Psoas muscle (tissue), 8 donors: Measurements from ENCODE around the gene THSD8. TPM values are rescaled to one million over a fixed set of nuclear protein-coding genes. Genes with fewer than 3 reads are reported as not detected.
A peak's percentile ranks its signal among the peaks of the same experiment; 100 is the strongest.

Experiments used
- ATAC-seq, 4 donors: fragments of 200-7000 bp; cut with Tn5 transposase; one replicate each; pipeline ENCODE4 v1.9.1; 2020; ENCODE audit warnings: moderate library complexity in 3 of 4, mild to moderate bottlenecking in 2 of 4
- DNase-seq, 2 donors: peaks; one replicate each; pipeline ENCODE4 v3.0.0-alpha.2; 2020
- H3K27ac ChIP-seq: fragments of 200-600 bp; one replicate; pipeline ENCODE4 v1.8.0; 2022
- H3K27me3 ChIP-seq, 3 donors: fragments of 200-600 bp in 1 of 3; one replicate each; pipeline versions ENCODE4 v1.6.1 to v1.8.0; 2013 to 2022; ENCODE audit warnings: low read length in 2 of 3, mild to moderate bottlenecking in 2 of 3, moderate library complexity in 1 of 3; ENCODE audit not compliant: insufficient read depth in 3 of 3
- H3K36me3 ChIP-seq, 2 donors: fragments of 200-600 bp in 1 of 2; one replicate each; pipeline versions ENCODE4 v1.6.1 to v1.8.0; 2013 to 2022; ENCODE audit warnings: low read depth in 1 of 2, mild to moderate bottlenecking in 1 of 2, moderate library complexity in 1 of 2; ENCODE audit not compliant: insufficient read depth in 1 of 2
- H3K4me1 ChIP-seq: fragments of 200-600 bp; one replicate; pipeline ENCODE4 v1.8.0; 2022
- H3K4me3 ChIP-seq: fragments of 200-600 bp; one replicate; pipeline ENCODE4 v1.8.0; 2022; ENCODE audit warnings: mild to moderate bottlenecking
- H3K9me3 ChIP-seq: fragments of 200-600 bp; one replicate; pipeline ENCODE4 v1.8.0; 2022
- WGBS, 3 donors: extraction: QIAGEN DNeasy Blood & Tissue Kit; methylation state at CpG; one replicate each; pipeline versions ENCODE4 v1.1.6 to v1.1.7; 2013; 5-methylcytosine and 5-hydroxymethylcytosine counted together
- intact Hi-C, 2 donors: fragments of 100-400 bp; cut with DNase I; formaldehyde crosslinking; loops; one replicate each; pipeline versions ENCODE4 v1.11.0 to v1.14.2; 2022
- polyA plus RNA-seq, 3 donors: library from polyadenylated mRNA; stranded (reverse); fragments of 200-250 nt; gene quantifications; one replicate each; pipeline ENCODE4 v1.2.3, GENCODE V29; 2013
- total RNA-seq, 4 donors: library from RNA; stranded (reverse); fragmentation: NEBNext Ultra II Directional in 2 of 4; extraction: Animal tissue kit (Norgen Biotek cat#: 25700) in 2 of 4; gene quantifications; one replicate each; pipeline versions ENCODE4 v1.2.1 to v1.2.4, GENCODE V29; 2021 to 2023
- TF ChIP-seq, protein P1 (sequence below): fragments of 200-600 bp; IDR thresholded peaks from one replicate; pipeline ENCODE4 v1.8.0; 2022; ENCODE audit warnings: antibody characterized with exemption
- donor health status: healthy with polysubstance abuse.
- donor health status: DM: no; HTN: no; CAD: no; lungs with moderate emphysema.
- donor health status: Bipolar disorder and iron deficiency.
- donor health status: healthy.
- donor health status: DM: yes; HTN: yes; CAD: no.
- donor health status: DM: no; HTN: no; CAD: no.
- donor health status: DM: no; HTN: no; CAD: no.
- donor health status: DM: yes; HTN: yes; CAD: no.

The THSD8 gene
- total and polyA plus RNA-seq, 7 donors = 0.92 to 3.2 (median 2.0) TPM

- peak; percentile 91 to 93 for DNase-seq
- Histone ChIP-seq H3K4me1 (peaks cover 34% of the 10 kb centered on the region), H3K9me3 (no peaks in the 10 kb centered on the region), H3K27ac (peak overlapping the region; percentile 82), H3K27me3 (no peaks in the 10 kb centered on the region), H3K36me3 (no peaks in the 10 kb centered on the region), H3K4me3 (peak overlapping the region; percentile 60)
- peak; percentile 59 to 68 (median 64) for ATAC-seq
- 2 to 13% (median 6%) methylated on average over 28 to 88 of the region's 88 CpGs for WGBS, 3 donors
- intact Hi-C loops = no loop called here
- TF ChIP-seq, protein P1, sequence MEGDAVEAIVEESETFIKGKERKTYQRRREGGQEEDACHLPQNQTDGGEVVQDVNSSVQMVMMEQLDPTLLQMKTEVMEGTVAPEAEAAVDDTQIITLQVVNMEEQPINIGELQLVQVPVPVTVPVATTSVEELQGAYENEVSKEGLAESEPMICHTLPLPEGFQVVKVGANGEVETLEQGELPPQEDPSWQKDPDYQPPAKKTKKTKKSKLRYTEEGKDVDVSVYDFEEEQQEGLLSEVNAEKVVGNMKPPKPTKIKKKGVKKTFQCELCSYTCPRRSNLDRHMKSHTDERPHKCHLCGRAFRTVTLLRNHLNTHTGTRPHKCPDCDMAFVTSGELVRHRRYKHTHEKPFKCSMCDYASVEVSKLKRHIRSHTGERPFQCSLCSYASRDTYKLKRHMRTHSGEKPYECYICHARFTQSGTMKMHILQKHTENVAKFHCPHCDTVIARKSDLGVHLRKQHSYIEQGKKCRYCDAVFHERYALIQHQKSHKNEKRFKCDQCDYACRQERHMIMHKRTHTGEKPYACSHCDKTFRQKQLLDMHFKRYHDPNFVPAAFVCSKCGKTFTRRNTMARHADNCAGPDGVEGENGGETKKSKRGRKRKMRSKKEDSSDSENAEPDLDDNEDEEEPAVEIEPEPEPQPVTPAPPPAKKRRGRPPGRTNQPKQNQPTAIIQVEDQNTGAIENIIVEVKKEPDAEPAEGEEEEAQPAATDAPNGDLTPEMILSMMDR = peak; percentile 3
Measured at GRCh38 chr19:12782424-12783290, 19.2 kb upstream of the THSD8 start.

GRCh38 chr19:12783291-12783848 is 18.5 kb upstream of the THSD8 start:
- ATAC-seq (no peak), DNase-seq (no peak)
- peaks cover 39% of the 10 kb centered on the region for H3K4me1 ChIP-seq
- H3K4me3 ChIP-seq = peak overlapping the region; percentile 60
- TF ChIP-seq, protein P1 = no peak
- H3K9me3 ChIP-seq = no peaks in the 10 kb centered on the region
- H3K27ac ChIP-seq = peak overlapping the region; percentile 82
- intact Hi-C loops = no loop called here
- no peaks in the 10 kb centered on the region for H3K27me3 ChIP-seq
- 18 to 43% (median 24%) methylated on average over 14 to 16 of the region's 16 CpGs for WGBS, 3 donors
- H3K36me3 ChIP-seq = no peaks in the 10 kb centered on the region

DNA sequence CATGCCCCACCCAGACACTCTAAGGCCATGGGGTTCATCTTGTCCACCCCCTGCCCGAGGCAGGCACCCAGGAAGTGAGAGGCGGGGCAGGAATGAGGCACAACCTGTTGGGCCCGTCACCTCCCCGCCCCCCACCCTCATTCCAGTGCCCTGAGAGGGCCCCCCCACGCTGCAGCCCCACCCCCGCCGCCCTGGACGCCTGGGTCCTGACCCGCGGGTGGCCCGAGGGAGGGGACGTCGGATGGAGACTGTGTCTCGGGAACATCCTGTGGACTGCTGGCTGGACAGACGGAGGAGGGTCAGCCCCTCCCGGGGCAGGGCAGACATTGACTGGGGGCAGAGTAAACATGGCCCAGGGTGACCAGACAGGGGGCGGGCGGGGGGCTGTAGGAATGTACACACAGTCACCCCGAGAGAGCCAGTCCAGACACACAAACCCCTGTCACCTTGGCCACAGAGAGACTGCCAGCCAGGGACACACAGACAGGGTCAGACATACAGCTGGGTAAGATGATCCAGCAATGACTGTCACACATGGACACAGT is 17.9 kb upstream of the THSD8 start:
- no peaks in the 10 kb centered on the region for H3K36me3 ChIP-seq
- H3K9me3 ChIP-seq = no peaks in the 10 kb centered on the region
- TF ChIP-seq, protein P1 = no peak
- H3K4me1 ChIP-seq = peaks cover 37% of the 10 kb centered on the region
- no peaks in the 10 kb centered on the region for H3K27me3 ChIP-seq
- ATAC-seq (no peak), DNase-seq (peak; percentile 59 to 77)
- WGBS, 3 donors = 24 to 35% (median 26%) methylated on average over 12 to 19 of the region's 19 CpGs
- peak overlapping the region; percentile 7 for H3K4me3 ChIP-seq
- intact Hi-C loops = no loop called here
- peak overlapping the region; percentile 82 for H3K27ac ChIP-seq

GRCh38 chr19:12784394-12784870 is 17.4 kb upstream of the THSD8 start:
- DNase-seq = no peak
- H3K4me3 ChIP-seq = no peak overlapping the region
- peaks cover 36% of the 10 kb centered on the region for H3K4me1 ChIP-seq
- intact Hi-C loops = no loop called here
- WGBS, 3 donors = 64 to 67% (median 66%) methylated on average over 10 of the region's 10 CpGs
- H3K36me3 ChIP-seq = no peaks in the 10 kb centered on the region
- no peaks in the 10 kb centered on the region for H3K27me3 ChIP-seq
- ATAC-seq = no peak
- peak overlapping the region; percentile 82 for H3K27ac ChIP-seq
- TF ChIP-seq, protein P1 = no peak
- no peaks in the 10 kb centered on the region for H3K9me3 ChIP-seq
